ENCODE results near the gene FCRL3. TPM values are rescaled to one million over a fixed set of nuclear protein-coding genes. Genes with fewer than 3 reads are reported as not detected.

FCRL3 gene, protein sequence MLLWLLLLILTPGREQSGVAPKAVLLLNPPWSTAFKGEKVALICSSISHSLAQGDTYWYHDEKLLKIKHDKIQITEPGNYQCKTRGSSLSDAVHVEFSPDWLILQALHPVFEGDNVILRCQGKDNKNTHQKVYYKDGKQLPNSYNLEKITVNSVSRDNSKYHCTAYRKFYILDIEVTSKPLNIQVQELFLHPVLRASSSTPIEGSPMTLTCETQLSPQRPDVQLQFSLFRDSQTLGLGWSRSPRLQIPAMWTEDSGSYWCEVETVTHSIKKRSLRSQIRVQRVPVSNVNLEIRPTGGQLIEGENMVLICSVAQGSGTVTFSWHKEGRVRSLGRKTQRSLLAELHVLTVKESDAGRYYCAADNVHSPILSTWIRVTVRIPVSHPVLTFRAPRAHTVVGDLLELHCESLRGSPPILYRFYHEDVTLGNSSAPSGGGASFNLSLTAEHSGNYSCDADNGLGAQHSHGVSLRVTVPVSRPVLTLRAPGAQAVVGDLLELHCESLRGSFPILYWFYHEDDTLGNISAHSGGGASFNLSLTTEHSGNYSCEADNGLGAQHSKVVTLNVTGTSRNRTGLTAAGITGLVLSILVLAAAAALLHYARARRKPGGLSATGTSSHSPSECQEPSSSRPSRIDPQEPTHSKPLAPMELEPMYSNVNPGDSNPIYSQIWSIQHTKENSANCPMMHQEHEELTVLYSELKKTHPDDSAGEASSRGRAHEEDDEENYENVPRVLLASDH
- total RNA-seq (2012; rRNA removed) (not detected in 2 replicates), polyA plus RNA-seq (2012; rRNA removed) (not detected in 2 replicates), Bru-seq, nascent RNA (not detected), BruChase-seq, experiment 1, labeled RNA remaining after a 6-hour chase (not detected), BruChase-seq, experiment 2, labeled RNA remaining after a 2-hour chase (not detected)
- polyA plus RNA-seq (2012; cell fraction: cytosol; rRNA removed), result not detected in 2 replicates
- polyA plus RNA-seq (2012; cell fraction: nucleus; rRNA removed; ENCODE audit: low replicate concordance), result not detected in 2 replicates
- long read RNA-seq, result 0 reads

DNA sequence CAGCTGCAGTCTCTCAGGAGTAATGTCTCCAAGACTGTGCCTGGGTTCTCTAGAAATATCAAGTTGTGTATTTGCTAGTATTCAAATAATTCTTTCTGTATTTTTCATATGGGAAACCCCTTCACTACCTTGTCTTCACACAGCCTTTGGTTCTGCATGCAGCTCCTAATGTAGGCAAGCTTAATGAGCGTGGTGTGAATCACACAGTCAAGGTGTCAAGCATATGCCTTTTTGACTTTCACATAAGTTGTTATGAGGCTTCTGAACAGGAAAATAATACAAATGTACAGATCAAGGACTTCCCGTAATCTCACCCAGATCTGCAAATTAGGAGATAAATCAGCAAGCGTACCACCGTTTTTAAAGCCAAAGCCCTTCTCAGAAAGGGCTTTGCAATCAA, at the start of gene FCRL3:
TSS of gene FCRL3 (minus strand) at position 38 of the 400 bp plus-strand sequence. CDS start 280 bp downstream, outside the sequence.
- intact Hi-C loops (cut with micrococcal nuclease) (no loop called here), in situ Hi-C loops (cut with MboI; ENCODE audit: low sequenced_read_pairs) (no loop called here), dilution Hi-C loops (cut with HindIII; ENCODE audit: low sequenced_read_pairs, unreplicated experiment) (no loop called here)
- no peak within 1 kb of the TSS for H2BK15ac ChIP-seq (ENCODE audit: low read depth, low read length)
- no peak within 1 kb of the TSS for H3K9ac ChIP-seq (ENCODE audit: low read depth, low read length)
- no peaks in the 10 kb centered on the region for H4K20me1 ChIP-seq (ENCODE audit: insufficient read depth, low read length)
- H3K27me3 ChIP-seq (ENCODE audit: control insufficient read depth, insufficient read depth, low read length), result no peaks in the 10 kb centered on the region
- no peak within 1 kb of the TSS for H2AK9ac ChIP-seq (replicated peaks; ENCODE audit: low read depth, low read length, poor library complexity)
- H4K5ac ChIP-seq (ENCODE audit: low read depth, low read length), result no peak within 1 kb of the TSS
- ChIA-PET CTCF (no interaction called here), POLR2A (ENCODE audit: unreplicated experiment) (no interaction called here)
- no peak within 1 kb of the TSS for H3K4me2 ChIP-seq (ENCODE audit: low read depth, low read length)
- H3K4me3 ChIP-seq (ENCODE audit: insufficient read depth, low read depth, low read length), result no peak within 1 kb of the TSS
- H3K23ac ChIP-seq (ENCODE audit: low read depth, low read length), result no peak within 1 kb of the TSS
- H3K9me1 ChIP-seq (ENCODE audit: insufficient read depth, low read length), result no peaks in the 10 kb centered on the region
- no peak within 1 kb of the TSS for H2BK120ac ChIP-seq (ENCODE audit: low read depth, low read length)
- no peak within 1 kb of the TSS for H3K56ac ChIP-seq (ENCODE audit: extremely low read depth, insufficient read depth, low read length)
- H2AK5ac ChIP-seq (ENCODE audit: low read depth, low read length), result no peak within 1 kb of the TSS
- H3K27ac ChIP-seq (ENCODE audit: insufficient read depth, low read length), result no peak within 1 kb of the TSS
- no peak within 1 kb of the TSS for H3K4ac ChIP-seq (ENCODE audit: low read depth, low read length)
- H3K79me1 ChIP-seq (ENCODE audit: low read depth in 1 of 2, low read length in 2 of 2), result no peaks in the 10 kb centered on the region
- H2BK5ac ChIP-seq (ENCODE audit: low read depth, low read length, poor library complexity, severe bottlenecking), result no peak within 1 kb of the TSS
- H3K4me1 ChIP-seq (ENCODE audit: control insufficient read depth, insufficient read depth, low read length), result no peaks in the 10 kb centered on the region
- H3K18ac ChIP-seq (ENCODE audit: low read depth, low read length), result no peak within 1 kb of the TSS
- no peak for ATAC-seq (ENCODE audit: low read depth)
- WGBS, 2 experiments (ENCODE audit: extremely low coverage in 2 of 2, insufficient read length in 1 of 2), result 40% methylated on average over 1 of the region's 4 CpGs; no CpG with 5 or more reads in 1 of the 2 experiments
- BruUV-seq (replicated peaks), result no TSS peak
- no peaks in the 10 kb centered on the region for H3K36me3 ChIP-seq (ENCODE audit: control insufficient read depth, insufficient read depth, low read length)
- H3K14ac ChIP-seq (replicated peaks; ENCODE audit: low read depth, low read length), result no peak within 1 kb of the TSS
- no peak for DNase-seq
- H2BK20ac ChIP-seq (ENCODE audit: low read depth, low read length), result no peak within 1 kb of the TSS
- no peak within 1 kb of the TSS for H4K8ac ChIP-seq (ENCODE audit: low read depth in 2 of 2, low read length in 2 of 2)
- no peak within 1 kb of the TSS for H2AFZ ChIP-seq (replicated peaks; ENCODE audit: low read length, poor library complexity)
- H4K91ac ChIP-seq (ENCODE audit: insufficient read depth, low read depth, low read length), result no peak within 1 kb of the TSS
- H3K9me3 ChIP-seq (ENCODE audit: control insufficient read depth, insufficient read depth, low read length), result no peaks in the 10 kb centered on the region
- no peak for TF ChIP-seq RFX5 (IDR thresholded peaks at IDR 0.05; ENCODE audit: low read depth, low read length)
- TF ChIP-seq MAZ (IDR thresholded peaks at IDR 0.05; ENCODE audit: borderline replicate concordance, low read depth, low read length), result no peak
- no peak for TF ChIP-seq CHD1 (IDR thresholded peaks at IDR 0.05; ENCODE audit: low read depth, low read length)
- TF ChIP-seq MXI1 (IDR thresholded peaks at IDR 0.05; ENCODE audit: borderline replicate concordance, low read depth, low read length), result no peak
- TF ChIP-seq, protein P1, sequence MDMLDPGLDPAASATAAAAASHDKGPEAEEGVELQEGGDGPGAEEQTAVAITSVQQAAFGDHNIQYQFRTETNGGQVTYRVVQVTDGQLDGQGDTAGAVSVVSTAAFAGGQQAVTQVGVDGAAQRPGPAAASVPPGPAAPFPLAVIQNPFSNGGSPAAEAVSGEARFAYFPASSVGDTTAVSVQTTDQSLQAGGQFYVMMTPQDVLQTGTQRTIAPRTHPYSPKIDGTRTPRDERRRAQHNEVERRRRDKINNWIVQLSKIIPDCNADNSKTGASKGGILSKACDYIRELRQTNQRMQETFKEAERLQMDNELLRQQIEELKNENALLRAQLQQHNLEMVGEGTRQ (IDR thresholded peaks at IDR 0.05; ENCODE audit: low read depth, low read length), result no peak
- TF ChIP-seq, protein P2, sequence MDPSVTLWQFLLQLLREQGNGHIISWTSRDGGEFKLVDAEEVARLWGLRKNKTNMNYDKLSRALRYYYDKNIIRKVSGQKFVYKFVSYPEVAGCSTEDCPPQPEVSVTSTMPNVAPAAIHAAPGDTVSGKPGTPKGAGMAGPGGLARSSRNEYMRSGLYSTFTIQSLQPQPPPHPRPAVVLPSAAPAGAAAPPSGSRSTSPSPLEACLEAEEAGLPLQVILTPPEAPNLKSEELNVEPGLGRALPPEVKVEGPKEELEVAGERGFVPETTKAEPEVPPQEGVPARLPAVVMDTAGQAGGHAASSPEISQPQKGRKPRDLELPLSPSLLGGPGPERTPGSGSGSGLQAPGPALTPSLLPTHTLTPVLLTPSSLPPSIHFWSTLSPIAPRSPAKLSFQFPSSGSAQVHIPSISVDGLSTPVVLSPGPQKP (IDR thresholded peaks at IDR 0.05; ENCODE audit: borderline replicate concordance, low read depth, low read length), result no peak
- no peak for TF ChIP-seq SMC3 (IDR thresholded peaks at IDR 0.05; ENCODE audit: low read depth, low read length)
- TF ChIP-seq RCOR1 (IDR thresholded peaks at IDR 0.05; ENCODE audit: insufficient replicate concordance, low read length), result no peak
- TF ChIP-seq NFE2L2 (IDR thresholded peaks at IDR 0.05; ENCODE audit: low read depth, low read length), result no peak
- TF ChIP-seq MAFK (IDR thresholded peaks at IDR 0.05; ENCODE audit: low read depth, low read length), result no peak
- TF ChIP-seq FOS (IDR thresholded peaks at IDR 0.05; ENCODE audit: low read depth, low read length), result no peak
- no peak for TF ChIP-seq RAD21 (IDR thresholded peaks at IDR 0.05; ENCODE audit: low read length)
